NB4 (cell line): Measurements from ENCODE around the gene NTM.

ENCODE experiments used
- DNase-seq: peaks from one replicate; pipeline ENCODE4 v3.0.0; 2010; ENCODE audit warnings: low read depth
- H3K4me3 ChIP-seq: one replicate; pipeline ENCODE4 v1.5.1; 2011; ENCODE audit warnings: mild to moderate bottlenecking, low read depth, low read length, moderate library complexity
- CTCF ChIP-seq: IDR thresholded peaks from one replicate; pipeline ENCODE4 v1.5.1; 2012; ENCODE audit warnings: low read depth, low read length
- MAX ChIP-seq: IDR thresholded peaks from 2 replicates; pipeline ENCODE4 v1.6.1; 2011; ENCODE audit warnings: low read depth, low read length
- MYC ChIP-seq: IDR thresholded peaks from 2 replicates; pipeline ENCODE4 v1.6.1; 2011; ENCODE audit warnings: low read depth, low read length
- POLR2A ChIP-seq: IDR thresholded peaks from 2 replicates; pipeline ENCODE4 v1.6.1; 2011; ENCODE audit warnings: mild to moderate bottlenecking; ENCODE audit not compliant: insufficient read length; ENCODE audit errors: extremely low read depth

Gene NTM

GRCh38 chr11:131546218-131546895, 175.9 kb downstream of the NTM start:
- TF ChIP-seq CTCF: no peak
- no peak for TF ChIP-seq MYC
- TF ChIP-seq POLR2A: no peak
- TF ChIP-seq MAX: no peak
- no peak for DNase-seq
- no peak overlapping the region for H3K4me3 ChIP-seq

GRCh38 chr11:131549099-131549498, 178.7 kb downstream of the NTM start:
- TF ChIP-seq MAX: no peak
- no peak for TF ChIP-seq POLR2A
- no peak for TF ChIP-seq MYC
- TF ChIP-seq CTCF: no peak
- no peak for DNase-seq
- no peak overlapping the region for H3K4me3 ChIP-seq

GRCh38 chr11:131549770-131550169, 179.4 kb downstream of the NTM start:
- DNase-seq: no peak
- H3K4me3 ChIP-seq: no peak overlapping the region
- TF ChIP-seq POLR2A (no peak), MYC (no peak), MAX (no peak), CTCF (no peak)

GRCh38 chr11:131560287-131560686, 189.9 kb downstream of the NTM start:
- TF ChIP-seq CTCF (no peak), POLR2A (no peak), MYC (no peak), MAX (no peak)
- H3K4me3 ChIP-seq: no peak overlapping the region
- DNase-seq: no peak

GRCh38 chr11:131561501-131561900, 191.1 kb downstream of the NTM start:
- no peak for TF ChIP-seq MAX
- TF ChIP-seq MYC: no peak
- no peak for TF ChIP-seq CTCF
- TF ChIP-seq POLR2A: no peak
- DNase-seq: no peak
- no peak overlapping the region for H3K4me3 ChIP-seq

GRCh38 chr11:131561972-131562371, 191.6 kb downstream of the NTM start:
- H3K4me3 ChIP-seq: no peak overlapping the region
- no peak for DNase-seq
- no peak for TF ChIP-seq CTCF
- no peak for TF ChIP-seq POLR2A
